Left ventricle myocardium inferior (tissue), 1 donor: ENCODE measurements around the gene LAMC3. TPM values are rescaled to one million over a fixed set of nuclear protein-coding genes. Genes with fewer than 3 reads are reported as not detected.

Source experiments
- DNase-seq: peaks from one replicate; pipeline ENCODE4 v3.0.0-alpha.2; 2020
- H3K27ac ChIP-seq: fragments of 200-600 bp; replicated peaks from 2 replicates; pipeline ENCODE4 v1.8.0; 2021
- H3K27me3 ChIP-seq: fragments of 200-600 bp; 2 replicates; pipeline ENCODE4 v1.8.0; 2021; ENCODE audit warnings: low read depth
- H3K36me3 ChIP-seq: fragments of 200-600 bp; 2 replicates; pipeline ENCODE4 v1.8.0; 2021
- H3K4me1 ChIP-seq: fragments of 200-600 bp; 2 replicates; pipeline ENCODE4 v1.8.0; 2021
- H3K4me3 ChIP-seq: fragments of 200-600 bp; 2 replicates; pipeline ENCODE4 v1.8.0; 2021; ENCODE audit warnings: mild to moderate bottlenecking, moderate library complexity
- H3K9me3 ChIP-seq: fragments of 200-600 bp; replicated peaks from 2 replicates; pipeline ENCODE4 v1.8.0; 2021
- CTCF ChIP-seq: fragments of 200-600 bp; IDR thresholded peaks from 2 replicates; pipeline ENCODE4 v1.8.0; 2021; ENCODE audit warnings: antibody characterized with exemption, mild to moderate bottlenecking, borderline replicate concordance
- intact Hi-C: fragments of 100-400 bp; cut with micrococcal nuclease; formaldehyde crosslinking; loops from one replicate; pipeline ENCODE4 v1.11.0; 2022
- total RNA-seq: library from RNA; stranded (reverse); fragmentation: NEBNext Ultra II Directional; extraction: Animal tissue kit (Norgen Biotek cat#: 25700); gene quantifications from one replicate; pipeline ENCODE4 v1.2.1, GENCODE V29; 2021
- donor health status: DM: no; HTN: yes; CAD: no; lungs with severe emphysema.

Gene LAMC3
- total RNA-seq, 1 donor from 2014 or later, result 0.66 TPM

- H3K9me3 ChIP-seq, result no peaks in the 10 kb centered on the region
- no peak overlapping the region for H3K27ac ChIP-seq
- no peaks in the 10 kb centered on the region for H3K27me3 ChIP-seq
- H3K4me1 ChIP-seq, result peaks cover 19% of the 10 kb centered on the region
- no peaks in the 10 kb centered on the region for H3K36me3 ChIP-seq
- intact Hi-C loops, result no loop called here
- no peak for TF ChIP-seq CTCF
- DNase-seq, result no peak
- H3K4me3 ChIP-seq, result no peak overlapping the region
Measured at GRCh38 chr9:131072107-131072870, 63.3 kb downstream of the LAMC3 start.

GRCh38 chr9:131072871-131073237, 63.9 kb downstream of the LAMC3 start:
- H3K4me3 ChIP-seq, result no peak overlapping the region
- no peak overlapping the region for H3K27ac ChIP-seq
- no peaks in the 10 kb centered on the region for H3K36me3 ChIP-seq
- no peaks in the 10 kb centered on the region for H3K27me3 ChIP-seq
- intact Hi-C loops, result no loop called here
- TF ChIP-seq CTCF, result no peak
- no peaks in the 10 kb centered on the region for H3K9me3 ChIP-seq
- peaks cover 15% of the 10 kb centered on the region for H3K4me1 ChIP-seq
- DNase-seq, result no peak

GRCh38 chr9:131076347-131077195, 67.6 kb downstream of the LAMC3 start:
- no peak for DNase-seq
- Histone ChIP-seq H3K4me3 (no peak overlapping the region), H3K27ac (no peak overlapping the region), H3K9me3 (no peaks in the 10 kb centered on the region), H3K4me1 (no peaks in the 10 kb centered on the region), H3K27me3 (no peaks in the 10 kb centered on the region), H3K36me3 (no peaks in the 10 kb centered on the region)
- TF ChIP-seq CTCF, result no peak
- intact Hi-C loops, result no loop called here

GRCh38 chr9:131078427-131079366, 69.7 kb downstream of the LAMC3 start:
- no peaks in the 10 kb centered on the region for H3K27me3 ChIP-seq
- no peak for TF ChIP-seq CTCF
- H3K9me3 ChIP-seq, result no peaks in the 10 kb centered on the region
- no peak for DNase-seq
- H3K36me3 ChIP-seq, result no peaks in the 10 kb centered on the region
- H3K4me3 ChIP-seq, result no peak overlapping the region
- no peaks in the 10 kb centered on the region for H3K4me1 ChIP-seq
- no peak overlapping the region for H3K27ac ChIP-seq
- intact Hi-C loops, result no loop called here

DNA sequence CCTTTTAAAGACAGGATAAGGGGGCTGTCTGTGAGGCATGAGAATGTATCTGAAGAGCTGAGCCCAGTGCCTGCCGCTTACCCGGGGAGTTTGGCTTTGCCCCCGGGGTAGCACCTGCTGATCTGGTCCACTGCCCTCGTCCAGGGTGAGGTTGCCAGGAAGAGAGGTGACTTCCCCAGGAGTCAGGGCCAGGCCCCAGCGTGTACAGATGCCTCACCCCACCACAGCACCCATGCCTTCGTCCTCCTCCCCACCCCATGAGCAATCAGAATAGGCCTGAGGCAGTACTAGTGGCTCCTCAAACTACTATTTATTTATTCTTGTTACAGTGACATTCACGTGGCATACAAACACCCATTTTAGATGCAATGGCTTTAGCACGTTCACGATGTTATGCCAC, 71.6 kb downstream of the LAMC3 start:
- Histone ChIP-seq H3K27ac (no peak overlapping the region), H3K27me3 (peaks cover 2% of the 10 kb centered on the region), H3K36me3 (no peaks in the 10 kb centered on the region), H3K9me3 (no peaks in the 10 kb centered on the region), H3K4me1 (no peaks in the 10 kb centered on the region), H3K4me3 (no peak overlapping the region)
- intact Hi-C loops, result no loop called here
- no peak for TF ChIP-seq CTCF
- no peak for DNase-seq
